ENCODE measurements around the gene LIF.

The LIF gene

DNA sequence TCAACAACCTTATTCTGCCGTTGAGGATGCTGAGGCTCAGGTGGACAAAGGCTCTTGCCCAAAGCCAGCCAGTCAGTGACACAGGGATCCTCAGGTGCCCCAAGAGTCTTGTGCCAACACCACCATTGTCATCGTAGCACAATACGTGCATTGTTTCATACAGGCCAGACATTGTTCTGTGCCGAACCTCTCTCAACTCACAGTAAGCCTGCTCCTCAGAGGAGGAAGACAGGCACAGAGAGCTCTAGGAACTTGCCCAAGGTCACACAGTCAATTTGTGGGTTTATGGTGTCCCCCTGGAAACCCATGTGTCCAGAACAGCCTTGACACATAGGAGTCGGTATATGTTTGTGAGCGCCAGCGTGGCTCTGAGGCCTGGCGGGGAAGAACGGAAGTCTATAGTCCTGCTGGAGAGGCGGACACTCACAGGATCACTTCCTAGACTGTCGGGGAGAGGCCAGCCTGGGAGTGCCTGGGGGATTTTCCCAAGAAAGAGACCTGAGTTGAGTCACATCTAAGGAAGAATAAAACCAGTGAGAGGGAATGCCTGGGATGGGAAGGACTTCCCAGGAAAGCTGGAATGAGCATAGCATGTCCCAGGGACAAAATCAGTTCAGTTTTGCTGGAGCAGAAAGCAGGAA is 20.2 kb downstream of the LIF start:
- Histone ChIP-seq H3K27ac (no peak overlapping the region), H3K4me3 (ENCODE audit: low read depth, low read length) (no peak overlapping the region), H3K27me3 (ENCODE audit: insufficient read depth, low read depth, severe bottlenecking) (no peaks in the 10 kb centered on the region), H3K36me3 (no peaks in the 10 kb centered on the region), H3K9me3 (ENCODE audit: severe bottlenecking) (no peaks in the 10 kb centered on the region)
- no peak for DNase-seq
- TF ChIP-seq, protein P1, sequence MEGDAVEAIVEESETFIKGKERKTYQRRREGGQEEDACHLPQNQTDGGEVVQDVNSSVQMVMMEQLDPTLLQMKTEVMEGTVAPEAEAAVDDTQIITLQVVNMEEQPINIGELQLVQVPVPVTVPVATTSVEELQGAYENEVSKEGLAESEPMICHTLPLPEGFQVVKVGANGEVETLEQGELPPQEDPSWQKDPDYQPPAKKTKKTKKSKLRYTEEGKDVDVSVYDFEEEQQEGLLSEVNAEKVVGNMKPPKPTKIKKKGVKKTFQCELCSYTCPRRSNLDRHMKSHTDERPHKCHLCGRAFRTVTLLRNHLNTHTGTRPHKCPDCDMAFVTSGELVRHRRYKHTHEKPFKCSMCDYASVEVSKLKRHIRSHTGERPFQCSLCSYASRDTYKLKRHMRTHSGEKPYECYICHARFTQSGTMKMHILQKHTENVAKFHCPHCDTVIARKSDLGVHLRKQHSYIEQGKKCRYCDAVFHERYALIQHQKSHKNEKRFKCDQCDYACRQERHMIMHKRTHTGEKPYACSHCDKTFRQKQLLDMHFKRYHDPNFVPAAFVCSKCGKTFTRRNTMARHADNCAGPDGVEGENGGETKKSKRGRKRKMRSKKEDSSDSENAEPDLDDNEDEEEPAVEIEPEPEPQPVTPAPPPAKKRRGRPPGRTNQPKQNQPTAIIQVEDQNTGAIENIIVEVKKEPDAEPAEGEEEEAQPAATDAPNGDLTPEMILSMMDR (IDR thresholded peaks at IDR 0.05; ENCODE audit: low read depth, low read length): no peak

DNA sequence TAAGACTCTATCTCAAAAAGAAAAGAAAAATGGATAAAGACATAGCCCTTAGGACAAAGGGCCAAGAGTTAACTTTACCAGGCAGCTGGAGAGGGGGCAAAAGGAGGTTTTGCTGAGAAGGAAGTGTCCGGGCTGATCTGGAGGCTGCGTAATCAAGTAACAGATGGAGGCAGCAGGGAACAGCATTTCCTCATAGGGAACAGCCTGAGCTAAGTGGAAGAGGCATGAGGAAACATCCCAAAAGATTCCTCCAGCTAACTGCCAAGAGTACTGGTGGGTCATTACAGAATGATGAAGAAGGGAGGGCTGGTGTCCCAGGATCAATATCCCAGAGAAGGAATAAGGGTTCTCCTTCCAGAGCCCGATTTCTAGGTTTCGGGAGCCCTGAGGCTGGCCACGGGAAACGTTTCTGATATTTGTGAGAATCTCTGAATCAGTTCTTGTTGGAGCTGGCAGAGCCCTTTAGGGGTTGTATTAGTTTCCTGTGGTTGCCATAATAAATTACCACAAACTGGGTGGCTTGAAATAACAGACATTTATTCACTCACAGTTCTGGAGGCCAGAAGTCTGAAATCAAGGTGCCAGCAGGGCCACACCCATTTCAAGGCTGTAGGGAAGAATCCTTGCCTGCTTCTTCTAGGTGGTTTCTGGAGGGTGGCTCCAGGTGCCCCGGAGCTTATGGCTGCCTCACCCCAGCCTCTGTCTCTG is 21.2 kb downstream of the LIF start:
- no peaks in the 10 kb centered on the region for H3K27me3 ChIP-seq (ENCODE audit: insufficient read depth, low read depth, severe bottlenecking)
- H3K36me3 ChIP-seq: no peaks in the 10 kb centered on the region
- TF ChIP-seq, protein P1 (IDR thresholded peaks at IDR 0.05; ENCODE audit: low read depth, low read length): no peak
- no peak overlapping the region for H3K4me3 ChIP-seq (ENCODE audit: low read depth, low read length)
- DNase-seq: no peak
- no peak overlapping the region for H3K27ac ChIP-seq
- H3K9me3 ChIP-seq (ENCODE audit: severe bottlenecking): no peaks in the 10 kb centered on the region

- TF ChIP-seq, protein P1 (IDR thresholded peaks at IDR 0.05; ENCODE audit: low read depth, low read length): no peak
- H3K4me3 ChIP-seq (ENCODE audit: low read depth, low read length): no peak overlapping the region
- H3K9me3 ChIP-seq (ENCODE audit: severe bottlenecking): no peaks in the 10 kb centered on the region
- no peak for DNase-seq
- H3K27ac ChIP-seq: no peak overlapping the region
- H3K27me3 ChIP-seq (ENCODE audit: insufficient read depth, low read depth, severe bottlenecking): no peaks in the 10 kb centered on the region
- H3K36me3 ChIP-seq: no peaks in the 10 kb centered on the region
Observed at GRCh38 chr22:30224161-30224857, 22.2 kb downstream of the LIF start.

DNA sequence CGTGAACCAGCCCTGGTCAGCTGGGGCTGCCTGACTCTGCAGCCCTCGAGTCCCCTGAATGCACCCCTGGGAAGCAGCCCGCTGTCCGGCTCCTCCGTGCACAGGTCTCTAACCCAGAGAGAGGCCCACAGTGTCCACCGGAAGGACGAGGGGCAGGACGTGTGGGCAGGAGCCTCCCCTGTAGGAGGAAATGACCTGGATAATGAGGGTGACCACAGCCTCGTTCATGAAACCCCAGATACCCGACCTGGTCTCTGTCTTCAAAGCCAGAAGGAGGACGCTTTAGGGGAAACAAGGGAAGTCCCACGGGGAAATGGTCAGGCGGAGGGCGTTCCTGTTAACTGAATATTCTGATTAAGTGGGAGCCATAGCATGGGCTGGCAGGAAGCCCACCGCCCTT is 23.3 kb downstream of the LIF start:
- DNase-seq: no peak

DNA sequence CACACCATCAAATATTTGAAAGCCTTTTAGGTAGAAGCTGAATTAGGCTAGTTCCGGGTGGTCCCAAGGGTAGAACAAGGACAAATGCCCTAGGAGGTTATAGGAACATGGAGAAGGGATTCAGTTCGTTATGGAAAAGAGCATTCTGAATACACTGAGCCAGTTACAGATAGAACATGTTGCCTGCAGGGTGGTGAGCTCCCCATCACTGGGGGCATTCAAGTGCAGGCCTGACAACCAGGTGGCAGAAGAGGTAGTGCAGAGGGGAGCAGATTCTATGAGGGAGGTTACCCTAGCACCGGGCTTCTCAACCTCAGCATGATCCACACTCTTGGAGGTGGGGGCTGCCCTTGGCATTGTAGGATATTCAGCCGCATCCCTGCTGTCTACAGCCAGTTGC is 24.2 kb downstream of the LIF start:
- DNase-seq: no peak
- H3K36me3 ChIP-seq: no peaks in the 10 kb centered on the region
- no peak overlapping the region for H3K27ac ChIP-seq
- no peak overlapping the region for H3K4me3 ChIP-seq (ENCODE audit: low read depth, low read length)
- no peaks in the 10 kb centered on the region for H3K9me3 ChIP-seq (ENCODE audit: severe bottlenecking)
- no peaks in the 10 kb centered on the region for H3K27me3 ChIP-seq (ENCODE audit: insufficient read depth, low read depth, severe bottlenecking)
- TF ChIP-seq, protein P1 (IDR thresholded peaks at IDR 0.05; ENCODE audit: low read depth, low read length): no peak

More for the DNA sequence above, 23.3 kb downstream of the LIF start:
- Histone ChIP-seq H3K36me3 (no peaks in the 10 kb centered on the region), H3K9me3 (ENCODE audit: severe bottlenecking) (no peaks in the 10 kb centered on the region), H3K27me3 (ENCODE audit: insufficient read depth, low read depth, severe bottlenecking) (no peaks in the 10 kb centered on the region), H3K27ac (no peak overlapping the region), H3K4me3 (ENCODE audit: low read depth, low read length) (no peak overlapping the region)
- TF ChIP-seq, protein P1 (IDR thresholded peaks at IDR 0.05; ENCODE audit: low read depth, low read length): no peak
